ENCODE data around the gene SYNPO2.

Gene SYNPO2

GRCh38 chr4:118883861-118884260 is 4.8 kb upstream of the SYNPO2 start:
- DNase-seq: no peak

GRCh38 chr4:118884716-118885115 is 3.9 kb upstream of the SYNPO2 start:
- no peak for DNase-seq

DNA sequence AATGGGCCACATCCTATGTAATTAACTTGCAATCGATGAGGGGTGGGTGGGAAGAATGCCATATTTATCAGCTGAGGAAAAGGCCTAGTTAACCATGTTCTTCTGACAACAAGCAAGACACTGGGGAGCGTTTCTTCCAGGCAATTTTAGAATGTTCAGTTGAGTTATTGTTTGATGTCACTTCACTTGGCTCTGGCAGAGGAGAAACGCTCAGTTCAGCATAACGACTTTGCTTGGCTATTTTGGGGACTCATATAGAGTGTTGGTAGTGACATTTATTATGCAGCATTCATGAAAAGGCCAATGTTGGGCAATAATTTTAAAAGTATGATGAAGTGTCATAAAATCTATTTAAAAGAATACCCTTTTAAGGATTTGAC is 648 bp downstream of the SYNPO2 start:
- DNase-seq: no peak

- DNase-seq: no peak
These were observed 5.4 kb downstream of the SYNPO2 start for GRCh38 chr4:118894034-118894433.

DNA sequence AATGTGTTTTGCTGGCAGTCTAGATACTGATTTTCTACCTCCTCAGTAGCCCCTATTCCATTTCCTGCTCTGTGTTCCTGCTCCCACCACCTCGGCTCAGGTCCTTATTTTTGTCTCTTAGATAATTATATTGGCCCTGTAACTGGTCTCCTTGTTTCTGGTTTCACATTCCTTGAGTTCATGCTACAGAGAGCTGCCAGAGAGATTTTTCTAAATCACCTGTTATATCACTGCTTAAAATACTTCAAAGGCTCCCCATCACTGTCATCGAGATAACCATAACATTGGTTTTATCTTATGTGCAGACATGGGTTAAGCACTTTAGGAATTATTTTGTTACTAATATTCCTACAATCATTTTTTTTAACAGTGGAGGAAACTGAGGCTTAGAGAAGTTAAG is 9.6 kb downstream of the SYNPO2 start:
- DNase-seq: no peak

- DNase-seq: no peak
These were observed 10.1 kb downstream of the SYNPO2 start for GRCh38 chr4:118898684-118899138.

DNA sequence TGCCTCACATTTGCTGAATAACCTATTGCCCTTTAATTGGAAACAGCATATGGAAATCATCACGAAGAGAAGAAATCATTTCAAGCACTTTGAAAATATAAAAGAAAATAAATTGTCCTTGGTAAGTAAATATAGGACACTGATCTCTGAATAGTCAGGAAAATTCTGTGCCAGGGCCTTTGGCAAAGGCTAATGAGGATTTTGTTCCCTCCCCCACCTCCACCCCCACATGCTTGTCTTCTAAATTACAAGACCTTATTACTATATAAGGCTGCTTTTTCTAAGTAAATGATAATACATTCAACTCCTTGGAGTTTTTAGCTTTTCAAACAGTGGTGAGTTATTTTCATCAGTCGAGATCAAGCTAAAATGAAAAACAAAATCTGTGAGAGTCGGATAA is 15.8 kb downstream of the SYNPO2 start:
- peak; percentile 87 for DNase-seq

- peak; percentile 84 for DNase-seq
These were observed 16.3 kb downstream of the SYNPO2 start for GRCh38 chr4:118904935-118905334.

GRCh38 chr4:118905566-118905965 is 16.9 kb downstream of the SYNPO2 start:
- DNase-seq: no peak

- DNase-seq: no peak
These were observed 20.7 kb downstream of the SYNPO2 start for GRCh38 chr4:118909173-118909956.

DNA sequence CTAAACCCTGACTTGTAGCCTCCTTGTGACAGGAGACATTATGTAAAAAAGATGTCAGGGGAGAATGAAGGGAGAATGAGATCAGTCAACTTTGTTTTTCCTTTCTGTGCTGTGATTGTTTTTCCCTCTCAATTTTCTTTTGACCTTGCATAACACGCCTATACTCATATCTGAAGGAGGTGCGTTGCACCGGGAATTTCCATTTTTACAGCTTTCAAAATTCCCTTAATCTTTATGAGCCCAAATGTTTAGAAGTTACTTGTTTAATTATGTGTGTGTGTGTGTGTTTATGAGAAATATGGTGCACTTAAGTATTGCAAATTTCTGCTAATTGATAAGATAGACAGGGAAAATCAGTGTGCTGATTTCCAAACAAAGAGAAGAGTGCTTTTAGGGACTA is 21.6 kb downstream of the SYNPO2 start:
- no peak for DNase-seq

GRCh38 chr4:118911238-118911703 is 22.6 kb downstream of the SYNPO2 start:
- DNase-seq: no peak

GRCh38 chr4:118915468-118915867 is 26.8 kb downstream of the SYNPO2 start:
- no peak for DNase-seq

DNA sequence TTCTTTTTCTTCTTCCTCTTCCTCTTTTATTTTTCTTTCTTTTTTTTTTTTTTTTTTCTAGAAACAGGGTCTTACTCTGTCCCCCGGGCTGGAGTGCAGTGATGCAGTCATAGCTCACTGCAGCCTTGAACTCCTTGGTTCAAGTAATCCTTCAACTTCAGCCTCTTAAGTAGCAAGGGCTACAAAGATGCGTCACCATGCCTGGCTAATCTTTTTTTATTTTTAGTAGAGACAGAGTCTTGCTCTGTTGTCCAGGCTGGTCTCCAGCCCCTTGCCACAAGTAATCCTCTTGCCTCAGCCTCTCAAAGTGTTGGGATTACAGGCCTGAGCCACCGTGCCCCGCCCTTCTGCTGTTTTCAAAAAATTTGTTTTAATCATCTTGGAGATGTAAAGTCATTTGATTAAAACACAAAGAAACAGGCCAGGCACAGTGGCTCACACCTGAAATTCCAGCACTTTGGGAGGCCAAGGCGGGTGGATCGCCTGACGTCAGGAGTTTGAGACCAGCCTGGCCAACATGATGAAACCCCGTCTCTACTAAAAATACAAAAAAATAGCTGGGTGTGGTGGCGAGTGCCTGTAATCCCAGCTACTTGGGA is 28.1 kb downstream of the SYNPO2 start:
- no peak for DNase-seq

GRCh38 chr4:118917582-118917981 is 28.9 kb downstream of the SYNPO2 start:
- DNase-seq: no peak

GRCh38 chr4:118918388-118918787 is 29.7 kb downstream of the SYNPO2 start:
- DNase-seq: no peak

DNA sequence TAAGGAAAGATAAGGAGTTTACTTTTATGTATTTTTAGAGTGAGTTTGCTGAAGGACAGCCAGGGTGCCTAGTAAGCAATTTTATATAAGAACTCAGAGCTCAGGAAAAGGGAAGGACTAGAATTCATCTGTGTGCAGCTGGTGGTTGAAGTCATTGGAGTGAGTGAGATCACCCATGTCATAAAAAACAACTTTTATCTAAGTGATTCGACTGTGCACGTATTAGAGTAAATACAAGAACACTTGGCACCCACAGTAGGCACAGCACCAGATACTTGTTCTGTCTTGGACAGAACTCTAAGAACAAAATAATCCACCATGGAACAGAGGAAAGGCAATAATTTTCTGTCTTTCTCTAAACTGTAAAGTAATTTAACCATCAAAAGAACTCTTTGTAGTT is 31.6 kb downstream of the SYNPO2 start:
- DNase-seq: no peak

DNA sequence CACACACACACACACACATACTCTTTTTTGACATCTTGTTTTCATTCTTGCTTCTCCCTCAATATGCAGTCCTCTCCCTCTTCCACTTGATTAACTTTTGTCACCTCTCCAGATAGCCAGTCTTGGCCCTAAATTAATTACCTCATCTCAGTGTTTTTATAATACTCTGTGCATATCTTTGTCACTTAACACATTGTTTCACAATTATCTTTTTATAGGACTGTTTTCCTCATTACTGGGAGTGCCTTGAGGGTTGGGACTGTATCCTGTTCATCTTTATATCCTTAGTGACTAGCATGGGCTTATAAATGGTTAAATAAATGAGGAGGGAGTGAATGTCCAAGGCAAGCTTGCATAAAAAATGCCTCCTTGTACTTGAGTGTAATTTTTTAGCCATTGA is 33.1 kb downstream of the SYNPO2 start:
- no peak for DNase-seq

GRCh38 chr4:118923891-118924290 is 35.2 kb downstream of the SYNPO2 start:
- DNase-seq: no peak

DNA sequence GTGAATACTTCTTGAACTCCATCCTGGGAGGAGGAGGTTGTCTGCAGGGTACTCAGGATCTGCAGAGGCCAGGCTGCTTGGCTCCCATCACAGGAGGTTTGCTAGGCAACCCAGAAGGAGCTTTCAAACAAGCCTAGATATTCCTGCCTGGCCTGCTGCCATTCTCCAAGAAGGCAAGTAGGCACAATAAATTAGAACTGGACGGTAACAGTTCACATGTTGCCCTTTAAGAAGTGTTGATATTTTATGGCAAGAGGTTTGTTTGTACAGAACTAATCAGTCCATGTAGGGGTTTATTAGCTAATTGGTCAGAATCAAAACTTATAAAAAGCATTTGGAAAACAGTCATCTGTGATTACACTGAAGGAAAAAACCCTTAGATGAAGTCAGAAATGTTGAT is 39.3 kb downstream of the SYNPO2 start:
- no peak for DNase-seq

DNA sequence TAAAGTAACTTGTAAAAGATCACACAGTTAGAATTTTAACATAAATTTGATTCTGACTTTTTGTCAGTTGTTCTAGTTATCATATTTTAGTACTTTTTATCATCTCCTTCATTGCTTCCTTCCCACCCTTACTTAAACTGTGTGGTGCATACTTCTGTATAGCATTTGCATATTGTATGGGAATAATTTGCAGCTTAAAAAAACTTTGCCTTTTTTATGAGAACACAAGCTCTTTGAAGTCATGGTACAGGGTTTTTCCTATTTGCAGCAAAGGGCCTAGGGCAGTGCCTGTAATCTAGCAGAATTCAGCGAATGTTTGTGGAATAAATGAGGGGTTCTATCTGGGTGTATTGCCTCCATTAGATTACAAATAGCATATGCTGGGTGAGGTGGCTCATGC is 41.6 kb downstream of the SYNPO2 start:
- DNase-seq: no peak

- no peak for DNase-seq
These were observed 43.1 kb downstream of the SYNPO2 start for GRCh38 chr4:118931786-118932185.

DNA sequence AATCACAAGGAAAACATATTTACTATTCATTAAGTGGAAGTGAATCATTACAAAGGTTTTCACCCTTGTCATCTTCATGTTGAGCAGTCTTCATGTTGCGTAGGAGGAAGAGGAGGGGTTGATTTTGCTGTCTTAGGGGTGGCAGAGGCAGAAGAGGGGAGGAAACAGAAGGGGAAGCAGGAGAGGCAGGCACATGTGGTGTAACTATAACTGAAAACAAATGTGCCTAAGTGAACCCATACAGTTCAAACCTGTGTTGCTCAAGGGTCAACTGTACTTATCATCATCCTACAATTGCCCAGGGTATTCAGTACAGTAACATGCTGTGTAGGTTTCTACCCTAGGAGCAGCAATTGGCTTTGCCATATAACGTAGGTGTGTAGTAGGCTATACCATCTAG is 47.2 kb downstream of the SYNPO2 start:
- DNase-seq: no peak

DNA sequence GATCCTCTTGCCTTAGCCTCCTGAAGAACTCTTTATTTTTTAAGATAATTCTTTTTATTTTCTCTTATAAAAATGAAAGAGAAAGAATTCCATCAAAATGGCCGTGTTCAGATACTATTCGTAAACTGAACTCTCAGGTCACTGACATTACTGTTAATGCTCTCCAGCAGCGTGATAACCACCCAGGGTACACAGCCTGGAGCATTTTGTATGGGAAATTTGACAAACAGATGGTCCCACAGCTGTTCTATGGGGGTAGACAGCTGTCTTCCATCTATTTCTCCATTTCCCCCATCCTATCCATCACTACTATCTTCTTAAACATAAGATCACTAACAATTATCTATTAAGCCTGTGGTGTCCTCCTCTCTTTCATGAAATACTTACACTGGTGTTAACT is 47.8 kb downstream of the SYNPO2 start:
- no peak for DNase-seq

Measured in NCI-H1092 treated with DMSO at 0.1 percent for 48 hours (cell line).